Activated CD8-positive, alpha-beta T cell treated with anti-CD3 and anti-CD28 coated beads, Interleukin-2, amount 10 ng/mL, durations not matched to agents 7 days and 5 days (primary cell): Measurements from ENCODE around the gene COPE. TPM values are rescaled to one million over a fixed set of nuclear protein-coding genes. Genes with fewer than 3 reads are reported as not detected.
"Not testable (repeated sequence)": the region's sequence is repeated elsewhere in the genome, so short reads cannot be mapped to it uniquely, and the experiment has no call there.

Source experiments
- ATAC-seq: fragments of 150-1000 bp; cut with Tn5 transposase; one replicate; pipeline ENCODE4 v1.10.0; 2021; ENCODE audit warnings: moderate library complexity
- CTCF ChIA-PET: fragments of 350-600 bp; sonication (Branson Sonifier 250); formaldehyde crosslinking; loops from one replicate; lab custom pipeline; 2021; ENCODE audit warnings: antibody characterized with exemption; lab: Charles Lee
- POLR2A ChIA-PET: fragments of 350-600 bp; sonication (Branson Sonifier 250); formaldehyde crosslinking; loops from one replicate; lab custom pipeline; 2021; ENCODE audit warnings: antibody characterized with exemption; lab: Charles Lee
- DNase-seq: peaks from one replicate; pipeline ENCODE4 v3.0.0-alpha.2; 2020
- H3K27ac Mint-ChIP-seq: one replicate; pipeline ENCODE4 v1.8.0; 2021; ENCODE audit warnings: mild to moderate bottlenecking, mixed read lengths
- H3K27me3 Mint-ChIP-seq: one replicate; pipeline ENCODE4 v1.8.0; 2021; ENCODE audit warnings: low read depth, mixed read lengths
- H3K36me3 Mint-ChIP-seq: one replicate; pipeline ENCODE4 v1.8.0; 2021; ENCODE audit warnings: low read depth, mixed read lengths
- H3K4me1 Mint-ChIP-seq: one replicate; pipeline ENCODE4 v1.8.0; 2021; ENCODE audit warnings: low read depth, mixed read lengths
- H3K4me3 Mint-ChIP-seq: one replicate; pipeline ENCODE4 v1.8.0; 2021; ENCODE audit warnings: mild to moderate bottlenecking, mixed read lengths
- H3K9me3 Mint-ChIP-seq: one replicate; pipeline ENCODE4 v1.8.0; 2022; ENCODE audit warnings: mixed read lengths; ENCODE audit not compliant: insufficient read depth
- total RNA-seq, 2 experiments: library from RNA; stranded (reverse); gene quantifications; one replicate each; pipeline ENCODE4 v1.2.3, GENCODE V29; 2021

Gene COPE
- total RNA-seq, 2 experiments from 2014 or later, result 248 to 264 TPM

DNA sequence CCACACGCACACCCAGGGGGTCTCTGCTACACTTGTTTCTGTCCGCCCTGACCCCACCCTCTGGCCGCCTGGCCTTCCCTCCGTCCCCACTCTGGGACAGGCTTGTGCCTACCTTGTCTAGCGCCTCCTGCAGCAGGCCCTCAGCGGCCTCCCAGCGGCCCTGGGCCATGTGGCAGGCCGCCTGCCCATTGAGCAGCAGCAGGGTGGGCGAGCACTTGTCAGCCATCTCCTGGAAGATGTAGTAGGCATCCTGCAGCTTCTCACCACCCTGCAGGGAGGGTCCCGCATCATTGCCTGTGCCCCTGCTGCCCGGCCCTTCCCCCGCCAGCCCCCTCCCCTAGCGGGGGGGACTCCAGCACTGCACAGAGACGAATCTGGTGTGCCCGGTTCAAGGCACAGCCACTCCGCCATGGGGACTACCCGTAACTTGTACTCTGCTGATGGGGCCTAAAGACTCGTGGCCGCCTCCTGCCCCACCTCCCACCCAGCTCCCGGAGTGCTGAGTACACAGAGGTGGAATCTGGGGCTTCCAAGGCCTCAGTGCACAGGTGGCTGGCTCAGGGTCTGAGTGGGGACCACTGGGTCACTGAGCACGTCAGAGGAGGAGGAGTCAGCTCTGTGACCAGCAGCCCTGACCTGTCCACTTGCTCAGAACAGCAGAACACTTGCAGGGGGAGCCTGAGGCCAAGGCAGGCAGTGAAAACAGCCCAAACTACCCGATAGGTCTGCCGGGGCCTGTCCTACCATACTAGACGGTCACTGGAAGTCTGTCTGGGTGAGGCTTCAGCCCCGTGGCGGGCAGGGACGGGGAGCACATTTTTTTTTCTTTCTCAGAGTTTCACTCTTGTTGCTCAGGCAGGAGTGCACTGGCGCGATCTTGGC, 15.8 kb downstream of the COPE start:
- no peaks in the 10 kb centered on the region for H3K4me1 Mint-ChIP-seq
- H3K9me3 Mint-ChIP-seq, result no peaks in the 10 kb centered on the region
- ATAC-seq (no peak), DNase-seq (no peak)
- H3K27ac Mint-ChIP-seq, result no peak overlapping the region
- H3K4me3 Mint-ChIP-seq, result no peak overlapping the region
- POLR2A ChIA-PET, result no interaction called here
- CTCF ChIA-PET, result no interaction called here
- H3K36me3 Mint-ChIP-seq, result peaks cover 14% of the 10 kb centered on the region
- no peaks in the 10 kb centered on the region for H3K27me3 Mint-ChIP-seq

- H3K9me3 Mint-ChIP-seq, POLR2A ChIA-PET, DNase-seq, CTCF ChIA-PET, H3K4me3 Mint-ChIP-seq, H3K4me1 Mint-ChIP-seq, H3K27me3 Mint-ChIP-seq, ATAC-seq, H3K27ac Mint-ChIP-seq: not testable (repeated sequence)
- peaks cover 14% of the 10 kb centered on the region for H3K36me3 Mint-ChIP-seq
Measured at GRCh38 chr19:18902519-18902918, 16.7 kb downstream of the COPE start.

DNA sequence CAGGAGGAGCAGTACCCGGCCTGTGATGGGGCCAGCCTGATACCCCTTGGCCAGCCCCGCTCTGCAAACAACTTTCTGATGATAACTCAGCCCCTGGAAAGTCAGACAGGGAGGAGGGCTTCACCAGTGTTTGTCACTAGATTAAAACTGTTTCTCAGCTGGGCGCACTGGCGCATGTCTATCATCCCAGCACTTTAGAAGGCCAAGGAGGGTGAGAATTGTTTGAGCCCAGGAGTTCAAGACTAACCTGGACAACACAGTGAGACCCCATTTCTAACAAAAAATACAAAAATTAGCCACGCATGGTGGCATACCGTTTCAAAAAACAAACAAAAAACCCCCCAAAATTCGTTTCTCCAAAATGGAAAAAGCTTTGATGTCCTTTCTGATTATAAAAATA, 17.7 kb downstream of the COPE start:
- H3K9me3 Mint-ChIP-seq, result no peaks in the 10 kb centered on the region
- H3K4me3 Mint-ChIP-seq, result no peak overlapping the region
- CTCF ChIA-PET, result no interaction called here
- no peak overlapping the region for H3K27ac Mint-ChIP-seq
- H3K27me3 Mint-ChIP-seq, result peaks cover 12% of the 10 kb centered on the region
- no peak for DNase-seq
- H3K4me1 Mint-ChIP-seq, result peaks cover 9% of the 10 kb centered on the region
- no peak for ATAC-seq
- H3K36me3 Mint-ChIP-seq, result peaks cover 14% of the 10 kb centered on the region
- POLR2A ChIA-PET, result no interaction called here

DNA sequence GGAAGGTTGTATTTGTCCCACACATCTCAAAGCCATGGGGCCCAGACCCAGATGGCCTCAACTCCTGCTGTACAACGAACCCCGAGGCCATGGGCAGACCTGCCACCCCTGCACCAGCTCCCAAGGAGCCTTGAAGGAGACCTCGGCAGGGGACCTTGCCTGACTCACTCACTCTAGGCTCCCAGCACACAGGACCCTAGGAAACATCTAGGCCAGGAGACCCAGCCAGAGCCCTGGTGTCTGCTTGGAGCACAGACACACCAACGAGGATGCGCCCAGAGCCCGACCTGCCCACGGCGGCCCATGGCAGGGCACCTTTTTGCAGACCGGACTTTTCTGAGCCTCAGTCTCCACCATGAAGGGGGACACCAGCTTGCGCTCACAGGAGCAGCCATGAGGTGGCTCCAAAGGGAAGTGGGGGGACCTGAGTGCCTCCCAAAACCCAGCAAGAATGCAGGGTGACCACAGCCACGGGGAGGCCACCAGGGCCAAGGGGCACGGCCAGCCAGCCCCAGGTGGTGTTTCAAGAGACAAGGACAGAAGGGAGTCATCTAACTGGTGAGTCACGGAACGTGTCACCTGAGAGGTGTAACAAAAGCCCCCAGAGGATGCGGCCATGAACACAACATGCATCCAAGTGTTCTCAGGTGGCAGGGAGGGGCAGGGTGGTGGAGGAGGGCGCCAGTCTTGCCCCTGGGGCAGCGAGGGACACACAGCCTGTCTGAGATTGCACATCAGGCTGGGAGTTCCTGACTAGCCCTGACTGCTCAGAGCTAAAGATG, 18.3 kb downstream of the COPE start:
- peaks cover 14% of the 10 kb centered on the region for H3K36me3 Mint-ChIP-seq
- CTCF ChIA-PET, result no interaction called here

GRCh38 chr19:18899624-18900560, 19.3 kb downstream of the COPE start:
- ChIA-PET POLR2A (interaction anchor here (0.6 kb wide), 1 partner anchor 377 kb away, joined by 3 read pairs; no protein-coding TSS in a partner anchor), CTCF (no interaction called here)
- H3K36me3 Mint-ChIP-seq, result peaks cover 9% of the 10 kb centered on the region
- H3K9me3 Mint-ChIP-seq, result no peaks in the 10 kb centered on the region
- DNase-seq (no peak), ATAC-seq (no peak)
- H3K4me1 Mint-ChIP-seq, result peaks cover 12% of the 10 kb centered on the region
- no peak overlapping the region for H3K4me3 Mint-ChIP-seq
- no peak overlapping the region for H3K27ac Mint-ChIP-seq
- peaks cover 18% of the 10 kb centered on the region for H3K27me3 Mint-ChIP-seq

More for the DNA sequence above, 18.3 kb downstream of the COPE start:
- Mint-ChIP-seq H3K4me3 (no peak overlapping the region), H3K27ac (no peak overlapping the region), H3K4me1 (peaks cover 11% of the 10 kb centered on the region), H3K9me3 (no peaks in the 10 kb centered on the region), H3K27me3 (peaks cover 14% of the 10 kb centered on the region)
- POLR2A ChIA-PET, result no interaction called here
- no peak for ATAC-seq
- DNase-seq, result no peak

DNA sequence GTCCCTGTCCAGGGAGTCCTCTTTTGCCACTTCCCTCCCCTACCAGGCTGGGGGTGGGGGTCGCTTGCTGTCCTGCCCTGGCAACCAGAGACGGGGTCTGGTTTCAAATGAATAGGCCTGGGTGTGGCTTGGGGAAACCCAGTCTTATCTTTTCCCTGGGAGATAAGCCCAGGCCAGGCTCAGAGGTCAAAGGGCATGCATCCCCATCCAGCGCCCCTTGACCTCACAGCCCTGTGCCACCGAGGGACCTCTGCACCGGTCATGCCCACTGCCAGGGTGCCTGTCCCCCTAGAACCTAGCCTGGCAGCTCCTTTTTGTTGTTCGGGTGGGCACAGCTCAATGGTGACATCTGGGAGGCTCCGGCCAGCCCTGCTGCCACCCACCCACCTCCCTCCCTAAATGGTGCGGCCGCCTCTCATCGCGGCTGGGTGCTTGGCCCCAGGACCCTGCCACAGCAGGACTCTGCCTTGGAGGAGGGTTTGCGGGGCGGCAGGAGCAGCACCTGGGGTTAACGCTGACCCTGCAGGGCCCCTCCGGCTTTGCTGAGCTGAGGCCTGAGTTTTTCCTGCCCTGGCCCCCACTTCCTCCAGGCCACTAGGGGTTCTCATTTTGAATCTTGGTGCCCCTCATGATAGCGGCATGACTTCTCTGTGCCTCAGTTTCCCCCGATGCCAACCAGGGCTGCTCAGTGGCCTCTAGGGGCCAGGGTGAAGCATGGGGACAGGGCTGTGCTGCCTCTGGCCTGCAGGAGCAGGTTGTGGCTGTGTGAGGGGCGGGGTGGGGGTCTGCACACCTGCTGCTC, 20.4 kb downstream of the COPE start:
- Mint-ChIP-seq H3K9me3 (no peaks in the 10 kb centered on the region), H3K27me3 (peaks cover 24% of the 10 kb centered on the region), H3K36me3 (peaks cover 8% of the 10 kb centered on the region), H3K4me1 (peaks cover 12% of the 10 kb centered on the region), H3K27ac (no peak overlapping the region), H3K4me3 (no peak overlapping the region)
- DNase-seq (no peak), ATAC-seq (no peak)
- ChIA-PET POLR2A (no interaction called here), CTCF (no interaction called here)

- peaks cover 29% of the 10 kb centered on the region for H3K27me3 Mint-ChIP-seq
- ATAC-seq, result no peak
- no peaks in the 10 kb centered on the region for H3K9me3 Mint-ChIP-seq
- ChIA-PET POLR2A (interaction anchor here (1.4 kb wide), 1 partner anchor 21 kb away, joined by 3 read pairs; the partner anchor contains the start of genes COPE and DDX49), CTCF (no interaction called here)
- no peak for DNase-seq
- no peak overlapping the region for H3K27ac Mint-ChIP-seq
- peaks cover 12% of the 10 kb centered on the region for H3K4me1 Mint-ChIP-seq
- H3K36me3 Mint-ChIP-seq, result peaks cover 8% of the 10 kb centered on the region
- no peak overlapping the region for H3K4me3 Mint-ChIP-seq
Measured at GRCh38 chr19:18898081-18898606, 21.0 kb downstream of the COPE start.

GRCh38 chr19:18897094-18898029, 21.8 kb downstream of the COPE start:
- peaks cover 8% of the 10 kb centered on the region for H3K36me3 Mint-ChIP-seq
- H3K4me3 Mint-ChIP-seq, result no peak overlapping the region
- H3K27ac Mint-ChIP-seq, result no peak overlapping the region
- ChIA-PET CTCF (no interaction called here), POLR2A (interaction anchor here (1.4 kb wide), 1 partner anchor 22 kb away, joined by 3 read pairs; the partner anchor contains the start of genes COPE and DDX49)
- peaks cover 29% of the 10 kb centered on the region for H3K27me3 Mint-ChIP-seq
- no peaks in the 10 kb centered on the region for H3K9me3 Mint-ChIP-seq
- peaks cover 12% of the 10 kb centered on the region for H3K4me1 Mint-ChIP-seq
- ATAC-seq (no peak), DNase-seq (no peak)

- peaks cover 5% of the 10 kb centered on the region for H3K36me3 Mint-ChIP-seq
- no peak overlapping the region for H3K27ac Mint-ChIP-seq
- no peak for DNase-seq
- ChIA-PET CTCF (no interaction called here), POLR2A (interaction anchor here (1.4 kb wide), 1 partner anchor 23 kb away, joined by 3 read pairs; the partner anchor contains the start of genes COPE and DDX49)
- peaks cover 12% of the 10 kb centered on the region for H3K4me1 Mint-ChIP-seq
- H3K9me3 Mint-ChIP-seq, result no peaks in the 10 kb centered on the region
- no peak overlapping the region for H3K4me3 Mint-ChIP-seq
- peaks cover 29% of the 10 kb centered on the region for H3K27me3 Mint-ChIP-seq
- ATAC-seq, result no peak
Measured at GRCh38 chr19:18896421-18896841, 22.8 kb downstream of the COPE start.
